Lower leg skin (tissue), 4 donors: Measurements from ENCODE around the gene MTHFSD. TPM values are rescaled to one million over a fixed set of nuclear protein-coding genes. Genes with fewer than 3 reads are reported as not detected.
"Not testable (repeated sequence)": the region's sequence is repeated elsewhere in the genome, so short reads cannot be mapped to it uniquely, and the experiment has no call there.

Source experiments
- DNase-seq, 2 donors: peaks; one replicate each; pipeline ENCODE4 v3.0.0-alpha.2; 2019; ENCODE audit warnings: low spot score in 2 of 2
- H3K4me3 ChIP-seq: fragments of 200-600 bp; sonication (generic); 2 replicates; pipeline ENCODE4 v1.5.1; 2017; ENCODE audit warnings: mild to moderate bottlenecking, low read depth; ENCODE audit not compliant: poor library complexity, severe bottlenecking
- CTCF ChIP-seq, 3 donors: fragments of 450-650 bp; IDR thresholded peaks; one replicate each; pipeline ENCODE4 v1.5.1; 2016; ENCODE audit warnings: antibody characterized with exemption in 3 of 3, mild to moderate bottlenecking in 3 of 3, moderate library complexity in 2 of 3
- POLR2A ChIP-seq, 2 donors: fragments of 450-650 bp; IDR thresholded peaks; one replicate each; pipeline ENCODE4 v1.6.1; 2016 to 2017; ENCODE audit warnings: antibody characterized with exemption in 2 of 2, mild to moderate bottlenecking in 1 of 2, moderate library complexity in 1 of 2
- WGBS, 2 donors: methylation state at CpG; one replicate each; pipeline ENCODE4 v1.1.5; 2018; 5-methylcytosine and 5-hydroxymethylcytosine counted together
- intact Hi-C: fragments of 100-400 bp; cut with DNase I; formaldehyde crosslinking; loops from one replicate; pipeline ENCODE4 v1.15.0; 2023; ENCODE audit warnings: low total_unique reads
- total RNA-seq, 4 donors: library from RNA; depleted of rRNA; stranded (reverse); fragments of >200 nt; gene quantifications; one replicate each; pipeline ENCODE4 v1.1.0, GENCODE V29; 2016

MTHFSD gene
- total RNA-seq, 4 donors from 2014 or later = 14.5 to 34.8 (median 25.5) TPM

DNA sequence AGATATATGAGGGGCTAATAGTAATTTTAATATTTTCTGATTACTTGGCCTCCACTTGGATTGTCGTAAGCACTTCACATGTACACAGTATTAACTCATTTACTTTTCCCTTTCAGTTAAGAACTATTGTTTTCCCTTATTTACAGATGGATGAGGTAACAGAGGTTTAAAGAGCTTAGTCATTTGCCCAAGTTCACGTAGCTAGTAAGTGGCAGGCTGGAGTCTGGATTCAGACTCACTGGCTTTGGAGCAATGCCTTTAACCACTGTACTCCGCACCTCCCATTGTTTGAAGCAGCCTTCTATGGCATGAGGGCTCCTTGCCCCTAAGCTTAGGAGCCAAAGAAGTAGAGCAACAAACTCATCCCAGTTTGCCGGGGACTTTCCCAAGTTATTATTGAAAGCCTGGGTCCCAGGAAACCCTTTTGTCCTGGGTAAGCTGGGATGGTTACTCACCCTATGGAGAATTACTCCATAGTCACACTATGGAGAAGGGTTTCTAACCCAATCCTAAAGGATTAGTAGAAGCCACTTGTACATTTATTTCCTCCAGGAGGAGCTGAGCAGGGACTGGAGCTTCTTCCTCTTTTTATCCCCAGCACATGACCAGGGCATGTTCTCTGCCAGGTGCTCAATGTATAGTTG lies 35.6 kb upstream of the MTHFSD start:
- 76 to 78% methylated on average over 4 of the region's 4 CpGs for WGBS, 2 donors
- DNase-seq = peak in 1 of 2 donors; percentile 15
- TF ChIP-seq CTCF (IDR thresholded peaks at IDR 0.05) (no peak), POLR2A (IDR thresholded peaks at IDR 0.05) (no peak)
- no peak overlapping the region for H3K4me3 ChIP-seq
- intact Hi-C loops = no loop called here

DNA sequence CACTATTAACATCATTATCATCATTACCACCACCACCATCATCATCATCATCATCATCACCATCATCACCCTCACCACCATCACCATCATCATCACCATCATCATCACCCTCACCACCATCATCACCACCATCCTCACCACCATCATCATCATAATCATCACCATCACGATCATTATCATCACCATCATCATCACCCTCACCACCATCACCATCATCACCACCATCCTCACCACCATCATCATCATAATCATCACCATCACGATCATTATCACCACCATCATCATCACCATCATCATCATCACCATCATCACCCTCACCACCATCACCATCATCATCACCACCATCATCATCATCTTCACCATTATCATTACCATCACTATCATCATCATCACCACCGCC lies 32.9 kb upstream of the MTHFSD start:
- DNase-seq, H3K4me3 ChIP-seq, intact Hi-C loops: not testable (repeated sequence)
- 94 to 96% methylated on average over 3 of the region's 3 CpGs for WGBS, 2 donors

GRCh38 chr16:86587487-86587886 lies 32.5 kb upstream of the MTHFSD start:
- H3K4me3 ChIP-seq = no peak overlapping the region
- TF ChIP-seq CTCF (IDR thresholded peaks at IDR 0.05) (no peak), POLR2A (IDR thresholded peaks at IDR 0.05) (no peak)
- 91 to 94% methylated on average over 3 of the region's 3 CpGs for WGBS, 2 donors
- intact Hi-C loops = no loop called here
- peak in 1 of 2 donors; percentile 14 for DNase-seq

DNA sequence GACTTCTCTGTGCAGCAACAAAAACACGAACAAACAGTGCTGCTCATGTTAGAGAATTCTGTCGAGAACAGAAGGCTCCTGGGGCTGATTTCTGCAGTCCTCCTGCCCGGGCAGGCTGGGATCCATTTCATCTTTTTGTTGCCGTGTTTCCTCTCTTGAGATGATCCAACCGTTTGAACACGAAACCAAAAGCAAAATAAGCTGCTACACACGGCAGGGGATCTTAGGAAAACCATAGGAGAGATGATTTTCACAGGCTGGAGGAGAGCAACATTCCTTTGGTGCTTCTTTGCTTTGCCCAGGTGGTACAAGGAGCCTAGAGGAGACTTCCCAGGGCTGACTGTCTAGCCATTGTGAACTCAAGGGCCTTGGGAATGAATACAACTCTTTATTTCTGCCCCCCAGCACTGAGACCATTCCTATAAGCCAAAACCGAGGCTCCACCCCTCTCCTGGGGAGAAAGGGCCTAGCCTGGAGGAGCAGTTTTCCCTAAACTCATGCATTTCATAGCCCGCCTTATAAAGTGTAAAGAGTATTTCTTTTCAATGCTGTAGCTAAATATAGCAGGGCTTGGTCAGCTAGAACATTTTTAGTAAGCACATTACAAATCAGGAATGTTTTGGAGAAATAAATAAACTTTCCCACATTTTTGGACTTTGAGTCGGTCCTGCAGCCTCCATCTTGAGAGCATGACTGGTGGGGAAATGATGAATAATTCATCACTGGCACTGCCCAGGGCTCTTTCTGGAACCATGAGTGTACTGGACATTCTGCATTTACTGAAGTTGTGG lies 31.0 kb upstream of the MTHFSD start:
- intact Hi-C loops = no loop called here
- WGBS, 2 donors = 55 to 71% methylated on average over 10 of the region's 10 CpGs
- no peak for TF ChIP-seq CTCF (IDR thresholded peaks at IDR 0.05)
- TF ChIP-seq POLR2A (IDR thresholded peaks at IDR 0.05) = no peak
- no peak overlapping the region for H3K4me3 ChIP-seq
- DNase-seq = peak in 1 of 2 donors; percentile 29

DNA sequence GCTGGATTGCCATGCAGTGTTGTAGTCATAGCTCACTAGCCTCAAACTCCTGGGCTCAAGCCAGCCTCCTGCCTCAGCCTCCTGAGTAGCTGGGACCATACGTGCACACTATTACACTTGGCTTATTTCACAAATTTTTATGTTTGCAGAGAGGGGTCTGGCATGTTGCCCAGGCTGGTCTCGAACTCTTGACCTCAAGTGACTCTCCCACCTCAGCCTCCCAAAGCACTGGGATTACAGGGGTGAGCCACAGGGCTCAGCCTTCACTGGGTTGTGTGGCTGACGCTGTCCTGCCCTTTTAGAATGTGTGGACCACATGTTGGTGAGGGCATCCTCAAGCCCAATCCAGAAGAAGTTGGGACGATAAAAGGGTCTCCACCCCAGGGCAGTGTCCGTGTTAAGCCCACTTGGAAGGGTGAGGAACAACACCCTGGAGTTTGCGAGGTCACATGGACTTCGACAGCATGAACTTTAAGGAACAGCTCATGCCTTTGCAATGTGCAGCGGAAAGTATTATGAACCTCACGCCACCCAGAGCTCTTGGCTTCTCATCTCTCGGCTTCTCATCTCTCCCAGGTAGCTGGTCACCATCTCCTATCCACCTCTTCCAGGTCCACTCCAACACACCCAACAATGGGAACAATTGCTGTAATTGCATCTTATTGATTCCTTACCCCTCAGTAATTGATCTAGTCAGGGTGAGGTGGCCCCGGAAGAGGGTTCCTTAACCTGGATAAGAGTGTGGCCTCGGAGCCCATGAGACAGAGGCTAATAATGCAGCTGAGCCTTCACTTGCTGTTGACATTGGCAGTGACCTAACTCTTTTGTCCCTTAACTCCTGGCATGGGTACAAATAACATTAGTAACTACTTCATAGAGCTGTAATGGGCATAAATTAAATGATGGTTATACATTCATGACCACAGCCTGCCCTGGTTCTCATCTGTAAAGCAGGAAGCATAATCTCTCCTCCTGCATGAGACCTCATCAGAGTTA lies 30.0 kb upstream of the MTHFSD start:
- intact Hi-C loops = no loop called here
- DNase-seq = peak in 1 of 2 donors; percentile 79
- H3K4me3 ChIP-seq = no peak overlapping the region
- WGBS, 2 donors = 71 to 84% methylated on average over 12 of the region's 12 CpGs
- TF ChIP-seq POLR2A (IDR thresholded peaks at IDR 0.05) (no peak), CTCF (IDR thresholded peaks at IDR 0.05) (no peak)
